ENCODE measurements around the gene SRGAP1.

The SRGAP1 gene

DNA sequence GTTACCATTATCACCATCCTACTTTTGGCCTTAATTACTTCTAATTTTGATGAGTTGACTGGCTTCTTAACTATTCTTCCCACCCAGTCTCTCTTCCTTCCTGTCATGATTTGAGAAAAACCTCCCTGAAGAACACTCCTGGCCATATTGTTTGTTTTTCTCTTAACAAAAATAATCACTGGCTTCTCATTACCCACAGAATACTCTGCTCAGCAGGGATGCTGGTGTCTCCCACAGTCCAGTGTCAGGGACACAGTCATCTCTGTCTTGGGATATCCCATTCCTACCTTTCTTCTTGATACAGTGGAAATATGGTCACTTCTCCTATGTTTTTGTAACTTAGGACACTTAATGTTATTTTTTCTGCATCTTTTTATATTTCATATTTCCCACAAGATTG is 103.7 kb downstream of the SRGAP1 start:
- TF ChIP-seq, protein P1, sequence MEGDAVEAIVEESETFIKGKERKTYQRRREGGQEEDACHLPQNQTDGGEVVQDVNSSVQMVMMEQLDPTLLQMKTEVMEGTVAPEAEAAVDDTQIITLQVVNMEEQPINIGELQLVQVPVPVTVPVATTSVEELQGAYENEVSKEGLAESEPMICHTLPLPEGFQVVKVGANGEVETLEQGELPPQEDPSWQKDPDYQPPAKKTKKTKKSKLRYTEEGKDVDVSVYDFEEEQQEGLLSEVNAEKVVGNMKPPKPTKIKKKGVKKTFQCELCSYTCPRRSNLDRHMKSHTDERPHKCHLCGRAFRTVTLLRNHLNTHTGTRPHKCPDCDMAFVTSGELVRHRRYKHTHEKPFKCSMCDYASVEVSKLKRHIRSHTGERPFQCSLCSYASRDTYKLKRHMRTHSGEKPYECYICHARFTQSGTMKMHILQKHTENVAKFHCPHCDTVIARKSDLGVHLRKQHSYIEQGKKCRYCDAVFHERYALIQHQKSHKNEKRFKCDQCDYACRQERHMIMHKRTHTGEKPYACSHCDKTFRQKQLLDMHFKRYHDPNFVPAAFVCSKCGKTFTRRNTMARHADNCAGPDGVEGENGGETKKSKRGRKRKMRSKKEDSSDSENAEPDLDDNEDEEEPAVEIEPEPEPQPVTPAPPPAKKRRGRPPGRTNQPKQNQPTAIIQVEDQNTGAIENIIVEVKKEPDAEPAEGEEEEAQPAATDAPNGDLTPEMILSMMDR (IDR thresholded peaks at IDR 0.05; ENCODE audit: low read depth, low read length, missing control alignments) = no peak
- in situ Hi-C loops (cut with HindIII; ENCODE audit: low pct_ligation_motif_present, low sequenced_read_pairs) = no loop called here
- H3K36me3 ChIP-seq (replicated peaks) = no peaks in the 10 kb centered on the region
- no peaks in the 10 kb centered on the region for H3K27me3 ChIP-seq (replicated peaks)
- no peak overlapping the region for H3K4me3 ChIP-seq (ENCODE audit: low read depth, low read length)
- no peak overlapping the region for H3K27ac ChIP-seq
- DNase-seq = no peak

- no peak for DNase-seq
- in situ Hi-C loops (cut with HindIII; ENCODE audit: low pct_ligation_motif_present, low sequenced_read_pairs) = no loop called here
- no peak overlapping the region for H3K27ac ChIP-seq
- no peaks in the 10 kb centered on the region for H3K36me3 ChIP-seq (replicated peaks)
- H3K4me3 ChIP-seq (ENCODE audit: low read depth, low read length) = no peak overlapping the region
- H3K27me3 ChIP-seq (replicated peaks) = no peaks in the 10 kb centered on the region
- TF ChIP-seq, protein P1 (IDR thresholded peaks at IDR 0.05; ENCODE audit: low read depth, low read length, missing control alignments) = no peak
Observed at GRCh38 chr12:63949902-63950301, 105.4 kb downstream of the SRGAP1 start.

- Histone ChIP-seq H3K4me3 (ENCODE audit: low read depth, low read length) (no peak overlapping the region), H3K27me3 (replicated peaks) (no peaks in the 10 kb centered on the region), H3K27ac (no peak overlapping the region), H3K36me3 (replicated peaks) (no peaks in the 10 kb centered on the region)
- DNase-seq = no peak
- TF ChIP-seq, protein P1 (IDR thresholded peaks at IDR 0.05; ENCODE audit: low read depth, low read length, missing control alignments) = no peak
- in situ Hi-C loops (cut with HindIII; ENCODE audit: low pct_ligation_motif_present, low sequenced_read_pairs) = no loop called here
Observed at GRCh38 chr12:63952995-63953394, 108.5 kb downstream of the SRGAP1 start.

GRCh38 chr12:63955831-63956666 is 111.5 kb downstream of the SRGAP1 start:
- H3K36me3 ChIP-seq (replicated peaks) = no peaks in the 10 kb centered on the region

DNA sequence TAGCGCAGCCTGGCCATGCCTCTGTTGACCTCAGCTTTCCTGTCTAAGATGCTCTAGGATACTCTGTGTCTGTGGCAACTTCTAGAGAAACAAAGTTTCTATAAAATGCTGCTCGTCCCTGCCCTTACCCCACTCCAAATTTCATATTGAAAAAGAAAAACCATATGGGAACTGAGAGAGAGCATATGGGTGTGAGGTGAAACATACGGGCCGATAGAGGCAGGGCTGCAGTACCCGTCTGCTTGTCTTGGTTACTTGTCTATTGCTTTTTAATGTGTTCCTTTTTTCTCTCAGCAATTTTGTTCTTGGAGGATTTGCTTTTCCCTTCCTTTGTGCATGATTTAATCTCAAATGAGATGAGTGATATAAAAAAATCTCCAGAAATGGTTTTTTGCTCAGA is 113.0 kb downstream of the SRGAP1 start:
- Histone ChIP-seq H3K27ac (no peak overlapping the region), H3K4me3 (ENCODE audit: low read depth, low read length) (no peak overlapping the region), H3K27me3 (replicated peaks) (no peaks in the 10 kb centered on the region), H3K36me3 (replicated peaks) (no peaks in the 10 kb centered on the region)
- DNase-seq = no peak
- in situ Hi-C loops (cut with HindIII; ENCODE audit: low pct_ligation_motif_present, low sequenced_read_pairs) = no loop called here
- TF ChIP-seq, protein P1 (IDR thresholded peaks at IDR 0.05; ENCODE audit: low read depth, low read length, missing control alignments) = no peak

More at GRCh38 chr12:63955831-63956666, 111.5 kb downstream of the SRGAP1 start:
- TF ChIP-seq, protein P1 (IDR thresholded peaks at IDR 0.05; ENCODE audit: low read depth, low read length, missing control alignments) = no peak
- no peaks in the 10 kb centered on the region for H3K27me3 ChIP-seq (replicated peaks)
- H3K4me3 ChIP-seq (ENCODE audit: low read depth, low read length) = no peak overlapping the region
- no peak overlapping the region for H3K27ac ChIP-seq
- peak; percentile 59 for DNase-seq
- in situ Hi-C loops (cut with HindIII; ENCODE audit: low pct_ligation_motif_present, low sequenced_read_pairs) = no loop called here
